HepG2 (cell line): Measurements from ENCODE around the gene TNFSF12. TPM values are rescaled to one million over a fixed set of nuclear protein-coding genes. Genes with fewer than 3 reads are reported as not detected.

Experiments used
- EHMT2 ChIP-seq: fragments of 200-600 bp; sonication (generic); IDR thresholded peaks from 2 replicates; pipeline ENCODE4 v1.7.0; 2017; ENCODE audit warnings: antibody characterized with exemption, low read depth, low read length, borderline replicate concordance
- GZF1 ChIP-seq: sonication (generic); formaldehyde crosslinking; IDR thresholded peaks from 2 replicates; pipeline ENCODE4 v1.5.1; 2020; ENCODE audit warnings: mild to moderate bottlenecking, missing genetic modification reagents
- NR2C2 ChIP-seq: sonication (generic); formaldehyde crosslinking; IDR thresholded peaks from 2 replicates; pipeline ENCODE4 v1.4.0; 2020; ENCODE audit warnings: missing genetic modification reagents, mild to moderate bottlenecking, moderate library complexity, borderline replicate concordance
- NR3C1 ChIP-seq: sonication (generic); formaldehyde crosslinking; IDR thresholded peaks from 2 replicates; pipeline ENCODE4 v1.4.0; 2020; ENCODE audit warnings: missing genetic modification reagents
- POGZ ChIP-seq: sonication (generic); formaldehyde crosslinking; IDR thresholded peaks from 2 replicates; pipeline ENCODE4 v1.4.0; 2020; ENCODE audit warnings: mild to moderate bottlenecking, missing genetic modification reagents
- RFX1 ChIP-seq: fragments of 450-650 bp; IDR thresholded peaks from 2 replicates; pipeline ENCODE4 v1.6.1; 2017
- ZBTB7B ChIP-seq: sonication (generic); formaldehyde crosslinking; IDR thresholded peaks from 2 replicates; pipeline ENCODE4 v1.4.0; 2020; ENCODE audit warnings: missing genetic modification reagents
- ZNF543 ChIP-seq: sonication (generic); formaldehyde crosslinking; IDR thresholded peaks from 2 replicates; pipeline ENCODE4 v1.4.0; 2020; ENCODE audit warnings: mild to moderate bottlenecking, missing genetic modification reagents
- polyA plus RNA-seq, 8 experiments: library from polyadenylated mRNA; depleted of rRNA in 3 of 8; stranded (reverse) in 7 of 8; unstranded in 1 of 8; fragments of >200 nt; fragmentation: Illumina TruSeq in 4 of 8; extraction: Trizol in 4 of 8; gene quantifications; 2 replicates each; pipeline versions ENCODE4 v1.2.1 to v1.2.3, GENCODE V29; 2011 to 2016; ENCODE audit warnings: low read depth in 4 of 8, missing spikeins in 1 of 8, mixed read lengths in 1 of 8; ENCODE audit not compliant: insufficient read depth in 1 of 8
- total RNA-seq, 5 experiments: library from RNA; depleted of rRNA; stranded (reverse); fragments of >200 nt; fragmentation: Illumina TruSeq; extraction: Trizol; gene quantifications; 2 replicates each; pipeline ENCODE4 v1.2.3, GENCODE V29; 2016; ENCODE audit warnings: low read depth in 1 of 5
- TF ChIP-seq, protein P1 (sequence below): sonication (generic); formaldehyde crosslinking; IDR thresholded peaks from 2 replicates; pipeline ENCODE4 v1.4.0; 2020; ENCODE audit warnings: missing genetic modification reagents
- TF ChIP-seq, protein P2 (sequence below): IDR thresholded peaks from 2 replicates; pipeline ENCODE4 v1.6.1; 2012; ENCODE audit warnings: low read depth, low read length, improper control_type of control experiment
- TF ChIP-seq, protein P3 (sequence below): sonication (generic); formaldehyde crosslinking; IDR thresholded peaks from 2 replicates; pipeline ENCODE4 v1.5.1; 2020; ENCODE audit warnings: mild to moderate bottlenecking, missing genetic modification reagents
- TF ChIP-seq, protein P4 (sequence below): sonication (generic); formaldehyde crosslinking; IDR thresholded peaks from 2 replicates; pipeline ENCODE4 v1.4.0; 2020; ENCODE audit warnings: missing genetic modification reagents
- TF ChIP-seq, protein P5 (sequence below): sonication (generic); formaldehyde crosslinking; IDR thresholded peaks from 2 replicates; pipeline ENCODE4 v1.5.0; 2020; ENCODE audit warnings: mild to moderate bottlenecking, missing genetic modification reagents

Gene TNFSF12
- total and polyA plus RNA-seq, 2 of the 13 experiments (the other 11 are each of a cell fraction or from before 2014, with no cell fraction given): 0.93 to 7.2 TPM

DNA sequence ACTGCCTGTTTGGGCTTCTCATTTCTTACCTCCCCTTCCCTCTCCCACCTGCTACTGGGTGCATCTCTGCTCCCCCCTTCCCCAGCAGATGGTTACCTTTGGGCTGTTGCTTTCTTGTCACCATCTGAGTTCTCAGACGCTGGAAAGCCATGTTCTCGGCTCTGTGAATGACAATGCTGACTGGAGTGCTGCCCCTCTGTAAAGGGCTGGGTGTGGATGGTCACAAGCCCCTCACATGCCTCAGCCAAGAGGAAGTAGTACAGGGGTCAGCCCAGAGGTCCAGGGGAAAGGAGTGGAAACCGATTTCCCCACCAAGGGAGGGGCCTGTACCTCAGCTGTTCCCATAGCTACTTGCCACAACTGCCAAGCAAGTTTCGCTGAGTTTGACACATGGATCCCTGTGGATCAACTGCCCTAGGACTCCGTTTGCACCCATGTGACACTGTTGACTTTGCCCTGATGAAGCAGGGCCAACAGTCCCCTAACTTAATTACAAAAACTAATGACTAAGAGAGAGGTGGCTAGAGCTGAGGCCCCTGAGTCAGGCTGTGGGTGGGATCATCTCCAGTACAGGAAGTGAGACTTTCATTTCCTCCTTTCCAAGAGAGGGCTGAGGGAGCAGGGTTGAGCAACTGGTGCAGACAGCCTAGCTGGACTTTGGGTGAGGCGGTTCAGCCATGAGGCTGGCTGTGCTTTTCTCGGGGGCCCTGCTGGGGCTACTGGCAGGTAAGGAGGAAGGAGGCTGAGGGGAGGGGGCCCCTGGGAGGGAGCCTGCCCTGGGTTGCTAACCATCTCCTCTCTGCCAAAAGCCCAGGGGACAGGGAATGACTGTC lies 30.4 kb downstream of the TNFSF12 start, which contains the start of gene CD68 (continued):
- TF ChIP-seq, protein P1, sequence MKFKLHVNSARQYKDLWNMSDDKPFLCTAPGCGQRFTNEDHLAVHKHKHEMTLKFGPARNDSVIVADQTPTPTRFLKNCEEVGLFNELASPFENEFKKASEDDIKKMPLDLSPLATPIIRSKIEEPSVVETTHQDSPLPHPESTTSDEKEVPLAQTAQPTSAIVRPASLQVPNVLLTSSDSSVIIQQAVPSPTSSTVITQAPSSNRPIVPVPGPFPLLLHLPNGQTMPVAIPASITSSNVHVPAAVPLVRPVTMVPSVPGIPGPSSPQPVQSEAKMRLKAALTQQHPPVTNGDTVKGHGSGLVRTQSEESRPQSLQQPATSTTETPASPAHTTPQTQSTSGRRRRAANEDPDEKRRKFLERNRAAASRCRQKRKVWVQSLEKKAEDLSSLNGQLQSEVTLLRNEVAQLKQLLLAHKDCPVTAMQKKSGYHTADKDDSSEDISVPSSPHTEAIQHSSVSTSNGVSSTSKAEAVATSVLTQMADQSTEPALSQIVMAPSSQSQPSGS (CRISPR knock-in tag): peak; percentile 42; the same call in 1 of the 2 replicates
- TF ChIP-seq ZNF543 (CRISPR knock-in tag) (peak; percentile 67; the same call in 1 of the 2 replicates), NR3C1 (CRISPR knock-in tag) (no peak), EHMT2 (no peak), GZF1 (0 out of 2 replicates have a peak, but pooled peaks have one; percentile 66), ZBTB7B (CRISPR knock-in tag) (no peak), POGZ (CRISPR knock-in tag) (peak; percentile 43; the same call in 1 of the 2 replicates), NR2C2 (CRISPR knock-in tag) (peak; percentile 68; the same call in 1 of the 2 replicates), RFX1 (peak; percentile 95)
- TF ChIP-seq, protein P2, sequence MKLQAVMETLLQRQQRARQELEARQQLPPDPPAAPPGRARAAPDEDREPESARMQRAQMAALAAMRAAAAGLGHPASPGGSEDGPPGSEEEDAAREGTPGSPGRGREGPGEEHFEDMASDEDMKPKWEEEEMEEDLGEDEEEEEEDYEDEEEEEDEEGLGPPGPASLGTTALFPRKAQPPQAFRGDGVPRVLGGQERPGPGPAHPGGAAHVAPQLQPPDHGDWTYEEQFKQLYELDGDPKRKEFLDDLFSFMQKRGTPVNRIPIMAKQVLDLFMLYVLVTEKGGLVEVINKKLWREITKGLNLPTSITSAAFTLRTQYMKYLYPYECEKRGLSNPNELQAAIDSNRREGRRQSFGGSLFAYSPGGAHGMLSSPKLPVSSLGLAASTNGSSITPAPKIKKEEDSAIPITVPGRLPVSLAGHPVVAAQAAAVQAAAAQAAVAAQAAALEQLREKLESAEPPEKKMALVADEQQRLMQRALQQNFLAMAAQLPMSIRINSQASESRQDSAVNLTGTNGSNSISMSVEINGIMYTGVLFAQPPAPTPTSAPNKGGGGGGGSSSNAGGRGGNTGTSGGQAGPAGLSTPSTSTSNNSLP: peak; percentile 78; the same call in 1 of the 2 replicates
- TF ChIP-seq, protein P3, sequence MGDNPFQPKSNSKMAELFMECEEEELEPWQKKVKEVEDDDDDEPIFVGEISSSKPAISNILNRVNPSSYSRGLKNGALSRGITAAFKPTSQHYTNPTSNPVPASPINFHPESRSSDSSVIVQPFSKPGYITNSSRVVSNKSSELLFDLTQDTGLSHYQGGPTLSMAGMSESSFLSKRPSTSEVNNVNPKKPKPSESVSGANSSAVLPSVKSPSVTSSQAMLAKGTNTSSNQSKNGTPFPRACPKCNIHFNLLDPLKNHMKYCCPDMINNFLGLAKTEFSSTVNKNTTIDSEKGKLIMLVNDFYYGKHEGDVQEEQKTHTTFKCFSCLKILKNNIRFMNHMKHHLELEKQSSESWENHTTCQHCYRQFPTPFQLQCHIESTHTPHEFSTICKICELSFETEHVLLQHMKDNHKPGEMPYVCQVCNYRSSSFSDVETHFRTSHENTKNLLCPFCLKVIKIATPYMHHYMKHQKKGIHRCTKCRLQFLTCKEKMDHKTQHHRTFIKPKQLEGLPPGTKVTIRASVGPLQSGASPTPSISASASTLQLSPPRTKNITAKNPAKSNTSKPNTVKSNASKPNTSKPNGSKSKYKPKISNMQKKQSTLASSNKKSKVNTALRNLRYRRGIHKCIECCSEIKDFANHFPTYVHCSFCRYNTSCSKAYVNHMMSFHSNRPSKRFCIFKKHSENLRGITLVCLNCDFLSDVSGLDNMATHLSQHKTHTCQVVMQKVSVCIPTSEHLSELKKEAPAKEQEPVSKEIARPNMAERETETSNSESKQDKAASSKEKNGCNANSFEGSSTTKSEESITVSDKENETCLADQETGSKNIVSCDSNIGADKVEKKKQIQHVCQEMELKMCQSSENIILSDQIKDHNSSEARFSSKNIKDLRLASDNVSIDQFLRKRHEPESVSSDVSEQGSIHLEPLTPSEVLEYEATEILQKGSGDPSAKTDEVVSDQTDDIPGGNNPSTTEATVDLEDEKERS (CRISPR knock-in tag): peak; percentile 96
- TF ChIP-seq, protein P4, sequence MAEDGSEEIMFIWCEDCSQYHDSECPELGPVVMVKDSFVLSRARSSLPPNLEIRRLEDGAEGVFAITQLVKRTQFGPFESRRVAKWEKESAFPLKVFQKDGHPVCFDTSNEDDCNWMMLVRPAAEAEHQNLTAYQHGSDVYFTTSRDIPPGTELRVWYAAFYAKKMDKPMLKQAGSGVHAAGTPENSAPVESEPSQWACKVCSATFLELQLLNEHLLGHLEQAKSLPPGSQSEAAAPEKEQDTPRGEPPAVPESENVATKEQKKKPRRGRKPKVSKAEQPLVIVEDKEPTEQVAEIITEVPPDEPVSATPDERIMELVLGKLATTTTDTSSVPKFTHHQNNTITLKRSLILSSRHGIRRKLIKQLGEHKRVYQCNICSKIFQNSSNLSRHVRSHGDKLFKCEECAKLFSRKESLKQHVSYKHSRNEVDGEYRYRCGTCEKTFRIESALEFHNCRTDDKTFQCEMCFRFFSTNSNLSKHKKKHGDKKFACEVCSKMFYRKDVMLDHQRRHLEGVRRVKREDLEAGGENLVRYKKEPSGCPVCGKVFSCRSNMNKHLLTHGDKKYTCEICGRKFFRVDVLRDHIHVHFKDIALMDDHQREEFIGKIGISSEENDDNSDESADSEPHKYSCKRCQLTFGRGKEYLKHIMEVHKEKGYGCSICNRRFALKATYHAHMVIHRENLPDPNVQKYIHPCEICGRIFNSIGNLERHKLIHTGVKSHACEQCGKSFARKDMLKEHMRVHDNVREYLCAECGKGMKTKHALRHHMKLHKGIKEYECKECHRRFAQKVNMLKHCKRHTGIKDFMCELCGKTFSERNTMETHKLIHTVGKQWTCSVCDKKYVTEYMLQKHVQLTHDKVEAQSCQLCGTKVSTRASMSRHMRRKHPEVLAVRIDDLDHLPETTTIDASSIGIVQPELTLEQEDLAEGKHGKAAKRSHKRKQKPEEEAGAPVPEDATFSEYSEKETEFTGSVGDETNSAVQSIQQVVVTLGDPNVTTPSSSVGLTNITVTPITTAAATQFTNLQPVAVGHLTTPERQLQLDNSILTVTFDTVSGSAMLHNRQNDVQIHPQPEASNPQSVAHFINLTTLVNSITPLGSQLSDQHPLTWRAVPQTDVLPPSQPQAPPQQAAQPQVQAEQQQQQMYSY (CRISPR knock-in tag): peak; percentile 20; the same call in 1 of the 2 replicates
- TF ChIP-seq, protein P5, sequence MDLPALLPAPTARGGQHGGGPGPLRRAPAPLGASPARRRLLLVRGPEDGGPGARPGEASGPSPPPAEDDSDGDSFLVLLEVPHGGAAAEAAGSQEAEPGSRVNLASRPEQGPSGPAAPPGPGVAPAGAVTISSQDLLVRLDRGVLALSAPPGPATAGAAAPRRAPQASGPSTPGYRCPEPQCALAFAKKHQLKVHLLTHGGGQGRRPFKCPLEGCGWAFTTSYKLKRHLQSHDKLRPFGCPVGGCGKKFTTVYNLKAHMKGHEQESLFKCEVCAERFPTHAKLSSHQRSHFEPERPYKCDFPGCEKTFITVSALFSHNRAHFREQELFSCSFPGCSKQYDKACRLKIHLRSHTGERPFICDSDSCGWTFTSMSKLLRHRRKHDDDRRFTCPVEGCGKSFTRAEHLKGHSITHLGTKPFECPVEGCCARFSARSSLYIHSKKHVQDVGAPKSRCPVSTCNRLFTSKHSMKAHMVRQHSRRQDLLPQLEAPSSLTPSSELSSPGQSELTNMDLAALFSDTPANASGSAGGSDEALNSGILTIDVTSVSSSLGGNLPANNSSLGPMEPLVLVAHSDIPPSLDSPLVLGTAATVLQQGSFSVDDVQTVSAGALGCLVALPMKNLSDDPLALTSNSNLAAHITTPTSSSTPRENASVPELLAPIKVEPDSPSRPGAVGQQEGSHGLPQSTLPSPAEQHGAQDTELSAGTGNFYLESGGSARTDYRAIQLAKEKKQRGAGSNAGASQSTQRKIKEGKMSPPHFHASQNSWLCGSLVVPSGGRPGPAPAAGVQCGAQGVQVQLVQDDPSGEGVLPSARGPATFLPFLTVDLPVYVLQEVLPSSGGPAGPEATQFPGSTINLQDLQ (CRISPR knock-in tag): peak; percentile 93
